NCI-H2081 treated with DMSO at 0.1 percent for 48 hours (cell line): ENCODE results near the gene OR2A25.
"Not testable (repeated sequence)": the region's sequence is repeated elsewhere in the genome, so short reads cannot be mapped to it uniquely, and the experiment has no call there.

Experiments used
- DNase-seq: peaks from one replicate; lab custom pipeline; 2025; lab: John Stamatoyannopoulos, UW

The OR2A25 gene, protein sequence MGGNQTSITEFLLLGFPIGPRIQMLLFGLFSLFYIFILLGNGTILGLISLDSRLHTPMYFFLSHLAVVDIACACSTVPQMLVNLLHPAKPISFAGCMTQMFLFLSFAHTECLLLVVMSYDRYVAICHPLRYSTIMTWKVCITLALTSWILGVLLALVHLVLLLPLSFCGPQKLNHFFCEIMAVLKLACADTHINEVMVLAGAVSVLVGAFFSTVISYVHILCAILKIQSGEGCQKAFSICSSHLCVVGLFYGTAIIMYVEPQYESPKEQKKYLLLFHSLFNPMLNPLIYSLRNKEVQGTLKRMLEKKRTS

DNA sequence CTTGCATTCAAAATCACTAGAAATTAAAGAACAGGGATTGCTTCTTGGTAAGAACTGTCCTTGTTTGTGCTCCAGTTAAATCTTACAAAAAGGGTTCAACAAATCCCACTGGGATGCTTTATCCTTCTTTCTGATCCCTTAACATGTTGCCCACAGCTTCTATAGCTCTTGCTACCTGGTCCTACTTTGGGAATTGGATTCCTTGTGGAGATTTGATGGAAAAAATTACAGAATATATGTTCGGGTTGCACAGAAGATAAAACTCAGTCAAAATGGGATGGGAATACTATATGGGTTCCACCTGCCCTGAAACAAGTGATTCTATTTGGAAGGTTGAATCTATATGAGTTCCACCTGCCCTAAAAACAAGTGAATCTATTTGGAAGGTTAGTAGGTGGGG is at the start of gene OR2A25:
Gene OR2A25 (plus strand): TSS at position 301 of the 400 bp plus-strand sequence. CDS start 4,409 bp downstream, outside the sequence.
- DNase-seq = no peak

DNA sequence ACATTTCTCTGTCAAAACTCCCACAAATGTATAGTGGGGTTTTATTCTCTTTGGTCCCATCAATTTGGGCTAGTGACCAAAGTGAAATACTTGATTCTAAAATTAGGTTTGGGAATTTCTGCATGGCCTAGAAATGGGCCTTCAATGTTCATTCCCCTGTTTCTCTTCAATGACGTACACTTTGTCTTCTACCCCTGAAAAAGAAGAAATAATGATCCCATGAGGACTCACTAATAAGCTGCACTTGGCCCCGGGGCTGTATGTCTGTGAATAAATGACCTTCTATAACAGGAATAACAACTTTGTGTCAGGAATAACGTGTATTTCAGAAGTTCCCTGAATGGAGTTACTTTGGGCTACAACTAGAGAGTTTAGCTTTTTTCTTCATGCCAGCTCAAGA is 49.3 kb upstream of the OR2A25 start:
- no peak for DNase-seq

DNA sequence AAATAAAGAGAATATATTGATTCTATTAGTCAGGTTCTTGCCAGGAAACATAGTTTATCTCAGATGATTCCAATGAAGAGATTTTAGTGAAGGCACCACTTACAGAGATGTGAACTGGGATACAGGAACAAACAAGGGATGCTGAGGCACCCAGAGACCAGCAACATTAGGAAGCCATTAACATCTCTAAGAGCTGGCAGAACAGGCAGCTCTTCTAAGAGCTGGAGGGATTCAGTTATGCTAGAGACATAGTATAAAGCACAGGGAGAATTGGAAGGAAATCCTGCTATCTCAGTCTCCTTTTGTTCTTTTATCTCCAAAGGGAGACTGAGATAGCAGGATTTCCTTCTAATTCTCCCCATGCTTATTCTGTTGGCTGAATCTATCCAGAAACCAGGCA is 47.4 kb upstream of the OR2A25 start:
- no peak for DNase-seq

DNA sequence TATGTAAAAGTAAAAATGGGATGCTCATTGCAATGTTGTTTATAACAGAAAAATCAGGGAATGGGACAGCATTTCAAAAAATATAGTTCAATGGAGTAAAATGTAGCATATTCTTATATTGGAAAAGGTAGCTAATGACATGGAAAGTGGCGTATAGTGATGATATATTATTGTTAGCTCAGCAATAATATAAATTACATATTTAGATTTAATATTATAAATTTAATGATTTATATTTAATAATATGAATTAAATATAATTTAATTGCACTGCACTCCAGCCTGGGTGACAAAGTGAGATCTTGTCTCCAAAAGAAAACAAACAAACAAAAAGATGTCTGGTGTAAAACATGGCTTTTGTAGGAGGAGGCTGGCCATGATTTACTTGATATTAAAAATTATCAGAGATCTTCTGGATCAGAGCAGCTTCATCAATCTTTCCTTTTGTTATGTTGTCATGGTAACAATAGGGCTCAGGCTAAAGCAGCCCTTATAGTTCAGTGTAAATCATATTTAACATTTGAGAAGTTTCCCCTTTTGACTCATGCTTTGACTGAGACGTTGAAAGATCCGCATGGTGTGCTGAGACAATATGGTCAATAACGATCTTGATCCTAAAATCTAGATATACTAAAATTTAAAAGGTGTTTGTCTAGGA is 46.3 kb upstream of the OR2A25 start:
- no peak for DNase-seq

DNA sequence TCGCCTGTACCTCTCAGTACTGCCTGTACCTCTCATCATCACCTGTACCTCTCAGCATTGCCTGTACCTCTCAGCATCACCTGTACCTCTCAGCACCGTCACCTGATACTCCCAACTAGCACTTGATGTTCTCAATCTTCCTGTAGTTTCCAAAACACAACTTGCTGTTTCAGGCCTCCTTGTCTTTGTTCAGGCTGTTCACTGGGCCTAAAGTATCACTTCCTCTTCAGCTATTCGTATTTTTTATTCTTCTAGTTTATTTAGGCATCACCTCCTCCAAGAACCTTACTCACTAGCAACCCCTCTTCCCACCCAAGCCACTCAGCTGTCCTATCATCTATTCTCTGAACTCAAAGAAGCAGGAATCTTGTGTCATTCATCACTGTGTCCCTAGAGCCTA is 45.4 kb upstream of the OR2A25 start:
- DNase-seq = no peak

DNA sequence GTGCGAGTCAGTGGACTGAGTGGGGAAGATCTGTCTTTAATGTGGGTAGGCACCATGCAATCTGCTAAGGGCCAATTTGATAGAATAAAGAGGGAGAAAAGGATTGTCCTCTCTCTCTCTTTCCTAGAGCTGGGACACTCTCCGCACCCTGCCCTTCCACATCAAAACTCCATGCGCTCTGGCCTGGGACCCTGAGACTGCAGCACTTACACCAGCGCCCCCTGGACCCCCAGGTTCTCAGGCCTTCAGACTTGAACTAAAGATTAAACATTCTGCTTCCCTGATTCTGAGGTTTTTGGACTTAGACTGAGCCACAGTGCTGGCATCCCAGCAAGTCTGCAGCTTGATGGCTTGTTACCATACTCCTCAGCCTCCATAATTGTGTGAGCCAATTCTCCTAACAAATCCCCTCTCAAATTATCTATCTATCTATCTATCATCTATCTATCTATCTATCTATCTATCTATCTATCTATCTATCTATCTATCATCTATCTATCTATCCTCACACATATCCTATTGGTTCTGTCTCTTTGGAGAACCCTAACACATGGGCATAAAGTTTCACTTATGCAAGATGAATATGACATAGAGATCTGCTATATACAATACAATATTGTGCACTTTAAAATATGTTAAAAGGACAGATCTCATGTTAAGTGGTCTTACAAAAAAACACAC is 43.3 kb upstream of the OR2A25 start:
- DNase-seq = no peak

DNA sequence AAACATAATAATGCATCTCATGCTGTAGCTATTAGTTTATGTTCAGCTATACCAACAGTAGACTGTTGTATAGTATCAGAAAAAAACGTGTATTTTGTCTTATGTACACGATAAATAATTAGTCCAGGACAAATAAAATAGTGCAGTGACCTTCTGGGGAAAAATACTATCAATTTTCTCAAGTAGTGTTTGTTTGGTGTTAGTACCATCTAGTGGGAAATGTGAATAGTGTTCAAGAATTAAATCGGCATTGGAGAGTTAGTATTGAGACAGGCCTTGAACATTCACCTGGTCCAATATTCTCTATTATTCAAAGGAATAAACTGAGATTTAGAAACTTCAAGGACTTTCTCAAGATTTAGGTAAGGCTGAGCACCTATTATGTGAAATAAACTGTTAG is 42.5 kb upstream of the OR2A25 start:
- DNase-seq = peak; percentile 11

DNA sequence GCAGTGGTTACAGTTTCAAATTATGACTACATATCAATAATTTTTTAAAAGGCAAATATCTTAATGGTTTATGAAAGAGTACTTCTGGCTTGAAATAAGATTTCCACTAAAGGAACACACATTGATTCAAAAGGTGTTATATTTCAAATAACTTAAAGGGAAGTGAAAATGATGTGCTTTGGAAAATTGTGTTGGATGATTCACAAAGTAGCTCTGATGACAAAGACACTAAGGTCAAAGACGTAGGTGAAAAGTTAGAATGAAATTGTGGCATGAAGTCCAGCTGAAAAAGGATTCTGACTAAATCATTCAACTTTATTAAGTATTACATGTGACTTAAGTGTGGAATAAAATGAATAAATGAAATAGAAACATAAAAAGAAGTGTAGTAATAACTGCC is 41.6 kb upstream of the OR2A25 start:
- DNase-seq = no peak

DNA sequence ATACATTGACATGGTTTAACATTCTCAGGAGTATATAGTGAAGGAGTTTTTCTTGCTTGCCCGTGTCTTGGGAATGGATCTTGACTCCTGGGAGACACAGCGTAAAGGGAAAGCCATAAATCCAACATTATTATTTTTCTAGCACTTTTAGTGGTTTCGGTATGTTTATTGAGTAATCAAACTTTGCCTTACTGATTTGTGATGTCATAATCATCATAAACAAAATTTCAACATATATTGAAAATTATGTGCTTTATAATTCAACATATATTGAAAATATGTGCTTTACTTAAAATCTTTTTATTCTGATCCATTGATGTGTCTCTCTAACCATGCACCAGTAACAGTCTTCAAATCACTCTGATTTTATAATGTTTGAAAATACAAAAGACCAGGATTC is 41.1 kb upstream of the OR2A25 start:
- no peak for DNase-seq

DNA sequence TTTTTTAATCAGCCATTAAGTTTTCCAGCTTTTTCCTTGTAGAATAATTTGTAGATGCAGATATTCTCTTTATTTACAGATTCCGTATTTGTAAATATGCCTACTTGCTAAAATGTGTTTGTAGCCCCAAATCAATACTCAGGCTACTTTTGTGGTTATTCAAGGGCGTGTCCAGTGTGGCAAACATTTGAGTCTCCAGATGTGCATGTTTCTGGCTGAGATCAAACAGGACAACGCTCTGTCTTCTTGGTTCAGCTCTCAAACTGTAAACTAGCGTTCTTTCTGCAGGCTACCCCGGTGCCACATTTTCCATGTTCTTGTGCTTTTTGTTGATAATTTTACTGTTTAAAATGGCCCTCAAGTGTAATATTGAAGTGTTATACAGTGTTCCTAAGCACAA is 37.1 kb upstream of the OR2A25 start:
- no peak for DNase-seq

DNA sequence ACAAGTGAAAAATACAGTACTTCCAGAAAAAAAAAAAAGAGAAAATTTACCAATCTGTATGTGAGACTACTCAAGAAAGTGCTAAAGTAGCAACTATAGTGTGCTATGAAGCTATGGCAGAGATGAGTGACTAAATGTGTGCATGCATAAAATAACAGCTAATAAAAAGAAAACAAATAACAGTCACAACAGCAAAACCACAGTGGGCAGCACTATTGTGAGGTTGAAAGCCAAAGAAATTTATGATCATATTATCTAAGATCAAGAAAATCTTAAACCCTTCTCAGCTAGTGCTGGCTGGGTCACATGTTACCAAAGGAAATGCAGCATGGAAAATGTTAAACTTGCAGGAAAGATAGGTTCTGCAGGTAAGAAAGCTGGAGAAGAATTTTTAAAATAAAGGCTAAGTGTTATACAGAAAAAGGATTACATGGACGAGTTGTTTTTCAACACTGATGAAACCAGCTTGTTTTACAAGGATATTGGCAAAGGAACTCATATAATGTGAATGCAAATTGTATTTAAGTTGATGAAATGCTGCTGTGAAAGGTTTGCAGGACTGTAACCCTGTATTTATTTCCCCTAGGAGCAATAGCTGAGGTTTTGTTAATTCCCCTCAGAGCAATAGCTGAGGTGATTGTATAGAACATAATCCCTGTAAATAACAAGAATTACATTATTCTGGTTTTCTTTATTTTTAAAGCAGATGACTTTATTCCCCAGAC is 36.5 kb upstream of the OR2A25 start:
- no peak for DNase-seq

DNA sequence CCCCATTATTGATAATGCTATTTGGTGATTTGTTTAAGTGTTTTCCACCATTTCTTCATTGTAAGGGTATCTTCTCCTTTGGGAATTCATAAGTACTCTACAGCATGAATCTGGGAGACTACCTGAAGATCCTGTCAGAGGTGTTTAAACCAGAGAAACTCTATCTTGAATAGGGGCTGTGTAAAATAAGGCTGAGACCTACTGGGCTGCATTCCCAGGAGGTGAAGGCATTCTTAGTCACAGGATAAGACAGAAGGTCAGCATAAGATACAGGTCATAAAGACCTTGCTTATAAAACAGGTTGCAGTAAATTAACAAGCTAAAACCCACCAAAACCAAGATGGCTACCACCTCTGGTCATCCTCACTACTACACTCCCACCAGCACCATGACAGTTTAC is 34.2 kb upstream of the OR2A25 start:
- no peak for DNase-seq

DNA sequence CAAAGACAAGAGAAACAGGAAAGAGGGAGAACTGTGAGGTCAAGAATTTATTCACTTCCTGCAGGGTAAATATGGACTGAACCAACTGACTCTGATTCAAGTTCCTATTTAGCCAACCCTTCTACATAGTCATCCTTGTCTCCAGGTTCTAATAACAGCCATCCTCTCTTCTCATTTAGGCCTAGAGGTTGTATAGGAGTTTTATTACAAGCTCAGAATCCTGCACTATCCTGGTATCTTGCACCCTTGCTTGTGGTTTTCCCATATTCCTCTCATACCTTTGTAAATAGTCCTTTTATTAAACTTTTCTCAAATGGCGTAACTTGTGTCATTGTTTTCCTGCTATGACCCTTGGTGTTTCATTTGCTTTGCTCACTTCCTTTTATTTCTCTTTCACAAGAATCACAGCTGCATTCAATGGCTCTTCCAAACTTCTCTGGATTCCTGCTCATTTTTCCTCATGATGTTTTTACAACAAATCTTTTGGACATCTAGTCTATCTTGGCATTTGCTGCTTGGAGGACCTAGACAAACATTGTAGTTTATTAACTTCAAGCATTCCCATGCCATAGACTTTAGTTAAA is 33.2 kb upstream of the OR2A25 start:
- no peak for DNase-seq

DNA sequence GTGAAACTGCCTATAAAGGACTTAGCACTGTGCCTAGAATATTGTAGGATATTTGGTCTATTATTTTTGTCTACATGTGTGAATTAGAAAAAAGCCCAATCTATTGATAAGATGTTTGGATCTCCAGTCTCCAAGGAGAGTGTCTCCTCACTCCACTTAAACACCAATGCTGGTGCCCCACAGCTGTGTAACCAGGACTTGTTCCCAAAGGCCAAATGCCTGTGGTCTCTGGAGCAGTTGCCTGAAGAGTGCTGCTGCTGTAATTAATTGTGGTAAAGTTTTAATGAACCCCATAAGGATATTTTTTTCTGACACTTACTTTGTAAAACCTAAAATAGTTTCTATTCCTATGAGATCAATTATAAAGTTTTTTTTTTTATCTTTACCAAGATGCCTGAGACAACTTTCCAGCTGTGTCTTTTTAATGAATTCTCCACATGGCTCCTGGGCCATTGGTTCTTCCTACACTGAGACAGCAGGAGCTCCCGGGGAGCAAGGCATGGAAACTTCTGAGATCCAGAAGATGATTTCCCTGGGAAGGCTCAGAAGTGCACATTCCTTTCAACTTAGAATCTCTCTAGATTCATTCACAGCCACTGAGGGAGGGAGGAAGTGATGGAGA is 32.1 kb upstream of the OR2A25 start:
- no peak for DNase-seq

DNA sequence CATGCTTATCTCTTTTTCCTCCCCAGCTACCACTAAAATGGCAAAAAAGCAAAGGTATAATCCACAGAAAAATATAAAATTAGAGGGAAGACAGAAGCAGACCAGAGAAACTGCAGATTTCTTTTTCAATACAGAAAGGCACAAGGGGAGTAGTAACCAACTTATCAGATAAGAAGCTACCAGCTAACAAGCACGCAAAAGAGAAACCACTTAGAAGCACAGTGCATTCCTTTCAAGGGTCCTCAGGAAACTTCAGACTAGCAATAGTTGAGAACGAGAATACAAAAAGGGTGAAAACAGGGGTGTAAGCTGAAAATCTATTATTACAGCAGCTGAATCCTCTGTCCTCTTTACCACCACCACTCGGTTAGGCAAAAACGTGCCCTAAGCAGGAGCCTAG is 30.7 kb upstream of the OR2A25 start:
- DNase-seq = no peak

DNA sequence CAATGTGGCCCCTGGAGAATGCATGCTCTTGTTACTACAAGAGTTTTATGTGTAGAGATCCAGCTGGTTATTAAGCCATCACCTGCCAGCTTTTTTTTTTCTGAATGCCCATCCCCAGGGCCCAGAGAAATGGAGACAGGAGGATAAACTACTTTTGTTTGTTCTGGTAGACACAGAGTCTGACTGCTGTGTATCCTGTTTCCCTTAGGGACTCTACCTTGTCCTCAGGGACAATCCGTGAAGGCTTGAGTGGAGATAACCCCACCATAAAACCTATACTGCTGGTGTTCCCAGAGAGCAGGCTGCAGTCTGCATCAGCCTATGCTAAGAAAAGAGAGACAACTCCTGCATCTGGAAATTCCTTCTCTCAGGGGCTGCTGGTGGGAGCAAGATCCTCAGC is 21.0 kb upstream of the OR2A25 start, which contains the start of gene OR2A5:
Gene OR2A5 (plus strand): TSS at position 301 of the 400 bp plus-strand sequence. CDS start 1,454 bp downstream, outside the sequence.
- DNase-seq = no peak

DNA sequence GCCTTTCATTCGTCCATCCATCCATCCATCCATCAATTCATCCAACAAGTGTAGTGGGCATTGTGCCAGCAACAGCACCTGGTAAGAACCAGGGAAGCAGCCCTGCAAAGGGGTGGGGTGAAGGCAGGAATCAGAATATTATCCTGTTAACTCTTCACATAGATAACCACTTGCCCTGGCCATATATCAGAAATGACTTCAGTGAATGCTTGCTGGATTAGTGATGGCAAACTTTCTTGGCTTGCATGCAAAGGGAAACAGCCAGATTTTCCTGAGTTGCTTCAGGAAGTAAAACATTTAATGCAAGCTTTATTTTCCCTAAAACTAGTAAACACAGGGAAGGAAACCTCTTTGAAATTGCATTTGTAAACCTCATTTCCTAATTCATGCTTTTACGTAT is 20.1 kb upstream of the OR2A25 start:
- no peak for DNase-seq

DNA sequence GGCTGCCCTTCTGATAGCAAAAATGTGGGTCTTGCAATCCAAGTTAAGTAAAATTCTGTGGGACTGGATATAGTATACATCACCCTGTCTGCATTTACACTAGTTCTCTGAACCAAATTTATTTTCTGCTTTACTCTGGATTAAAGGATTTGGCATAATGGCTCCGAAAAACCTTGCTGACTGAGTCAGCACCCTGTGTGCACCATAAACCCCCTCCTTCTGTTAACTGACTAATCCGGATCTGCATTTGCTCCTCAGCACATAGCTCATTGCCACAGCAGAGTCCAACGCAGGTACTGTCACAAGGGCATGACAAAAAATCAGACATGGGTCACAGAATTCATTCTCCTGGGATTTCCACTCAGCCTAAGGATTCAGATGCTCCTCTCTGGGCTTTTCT is 19.5 kb upstream of the OR2A25 start:
- no peak for DNase-seq

DNA sequence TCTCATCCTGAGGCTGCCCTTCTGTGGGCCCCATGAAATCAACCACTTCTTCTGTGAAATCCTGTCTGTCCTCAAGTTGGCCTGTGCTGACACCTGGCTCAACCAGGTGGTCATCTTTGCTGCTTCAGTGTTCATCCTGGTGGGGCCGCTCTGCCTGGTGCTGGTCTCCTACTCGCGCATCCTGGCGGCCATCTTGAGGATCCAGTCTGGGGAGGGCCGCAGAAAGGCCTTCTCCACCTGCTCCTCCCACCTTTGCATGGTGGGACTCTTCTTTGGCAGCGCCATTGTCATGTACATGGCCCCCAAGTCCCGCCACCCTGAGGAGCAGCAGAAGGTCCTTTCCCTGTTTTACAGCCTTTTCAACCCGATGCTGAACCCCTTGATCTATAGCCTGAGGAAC is 18.7 kb upstream of the OR2A25 start:
- not testable (repeated sequence) for DNase-seq

DNA sequence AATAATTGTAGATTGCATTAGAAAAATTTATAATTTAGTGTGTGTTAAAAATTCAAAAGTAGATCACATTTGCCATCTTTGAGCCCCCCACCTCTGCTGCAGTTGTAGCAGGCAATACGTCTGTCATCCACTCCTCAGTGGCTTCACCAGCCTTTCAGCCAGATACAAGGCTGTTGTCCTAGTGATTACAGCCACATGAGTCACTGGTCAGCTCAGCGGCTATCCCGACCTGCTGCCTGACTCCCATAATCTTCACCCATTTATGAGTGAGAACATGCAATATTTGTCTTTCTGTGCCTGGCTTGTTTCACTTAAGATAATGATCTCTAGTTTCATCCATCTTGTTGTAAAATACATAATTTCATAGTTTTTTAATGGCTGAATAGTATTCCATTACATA is 11.7 kb upstream of the OR2A25 start:
- no peak for DNase-seq

DNA sequence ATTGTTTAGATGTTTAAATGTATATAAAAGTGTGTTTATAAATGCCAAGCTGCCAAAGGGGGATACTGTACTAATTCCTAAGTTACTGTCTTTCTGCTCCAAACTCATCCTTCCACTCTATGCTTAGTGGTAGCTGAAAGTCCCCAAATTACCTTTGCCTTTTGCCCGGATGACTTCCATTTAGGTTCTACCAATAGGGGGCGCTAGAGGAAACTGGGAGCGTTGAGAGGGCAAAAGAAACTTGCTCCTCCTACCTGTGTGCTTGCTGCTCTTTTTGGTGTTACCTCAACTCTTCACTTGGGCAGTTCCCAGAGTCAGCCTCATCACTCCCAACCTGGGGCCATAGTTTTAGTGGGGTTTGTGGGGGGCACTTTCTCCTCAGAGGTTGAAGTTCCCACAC is 5.9 kb upstream of the OR2A25 start:
- no peak for DNase-seq

DNA sequence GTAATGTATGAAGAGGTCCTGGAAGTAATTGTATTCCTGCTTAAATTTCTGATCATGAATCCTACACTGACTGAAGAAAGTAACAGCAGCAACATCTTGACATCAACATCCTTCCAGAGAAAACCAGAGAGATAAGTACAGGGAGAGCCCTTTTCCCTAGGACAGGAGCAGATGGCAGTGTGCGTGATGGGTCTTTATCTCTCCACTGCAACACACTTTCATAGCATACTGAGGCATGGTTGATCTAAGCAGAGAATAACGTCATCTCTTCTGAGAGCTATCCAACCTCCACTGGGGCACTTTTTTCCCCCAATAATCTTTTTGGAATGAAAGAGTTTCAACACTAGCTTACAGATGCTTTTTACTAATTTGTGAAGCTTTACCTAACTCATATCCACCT is 342 bp downstream of the OR2A25 start:
- no peak for DNase-seq
